Measurements from ENCODE around the gene MED17. TPM values are rescaled to one million over a fixed set of nuclear protein-coding genes. Genes with fewer than 3 reads are reported as not detected.

MED17 gene
- total and polyA plus RNA-seq, 10 of the 15 experiments (the other 5 are each of a cell fraction or from before 2014, with no cell fraction given), result 7.3 to 38.7 (median 28.3) TPM

DNA sequence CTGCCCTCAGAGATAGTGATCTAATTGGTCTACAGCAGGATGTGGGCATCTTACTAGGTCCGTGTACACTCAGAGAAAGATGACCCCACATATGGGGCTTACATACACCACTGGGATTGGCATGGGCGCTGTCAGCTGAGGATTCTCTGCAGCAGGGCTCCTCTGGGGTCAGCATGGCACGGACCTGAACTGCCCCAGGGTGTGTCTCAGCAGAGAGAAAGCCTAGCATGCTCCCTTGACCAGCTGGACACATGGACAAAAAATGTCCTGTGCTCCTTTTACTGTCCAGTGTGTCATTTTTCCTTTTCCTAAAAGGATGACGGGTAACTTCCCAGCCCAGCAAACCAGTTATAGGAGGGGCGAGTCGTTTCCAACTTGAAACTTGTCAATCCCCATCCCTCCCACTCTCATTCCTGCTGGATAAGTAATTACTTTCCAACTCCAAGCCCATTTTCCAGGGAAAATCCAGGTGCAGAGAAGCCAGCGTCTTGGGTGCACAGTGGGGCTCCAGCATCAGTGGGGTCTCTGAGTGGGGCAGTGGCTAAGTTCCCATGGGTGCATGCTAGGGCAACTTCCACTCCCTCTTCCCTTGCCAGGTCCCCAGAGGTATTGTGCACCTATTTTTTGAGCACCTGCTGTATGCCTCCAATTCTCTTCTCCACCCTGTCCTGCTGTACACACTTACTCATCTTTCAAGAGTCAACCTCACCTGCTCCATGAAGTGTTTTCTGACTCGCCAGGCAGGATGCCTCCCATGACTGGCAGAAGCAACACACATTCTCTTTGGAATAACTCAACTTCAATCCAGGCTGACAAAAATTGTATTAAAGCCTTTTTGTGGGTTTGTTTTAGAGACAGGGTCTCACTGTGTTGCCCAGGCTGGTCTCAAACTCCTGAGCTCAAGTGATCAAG lies 61.4 kb downstream of the MED17 start:
- FAIRE-seq (no peak), ATAC-seq (no peak; the same call in 2 of the 3 replicates), DNase-seq (ENCODE audit: low read depth, low spot score) (no peak)
- ChIA-PET RAD21 (ENCODE audit: unreplicated experiment) (no interaction called here), SMC1A (ENCODE audit: uncharacterized antibody, unreplicated experiment) (interaction anchor here (0.6 kb wide), 1 partner anchor 11 kb away, joined by 3 read pairs; no protein-coding TSS in a partner anchor), CTCF (interaction anchor here (1.0 kb wide), 1 partner anchor 15 kb away, joined by 4 read pairs; no protein-coding TSS in a partner anchor), POLR2A (interaction anchor here (0.6 kb wide), 1 partner anchor 47 kb away, joined by 3 read pairs; no protein-coding TSS in a partner anchor)
- no peak overlapping the region for H3K4me3 ChIP-seq
- H3K9me3 ChIP-seq (replicated peaks; ENCODE audit: control insufficient read depth, insufficient read depth, low read length), result no peaks in the 10 kb centered on the region
- H3K4me2 ChIP-seq (ENCODE audit: control insufficient read depth, insufficient read depth), result no peak overlapping the region
- no peak for TF ChIP-seq RCOR1 (conservative IDR thresholded peaks at IDR 0.05; ENCODE audit: low read depth, low read length)
- TF ChIP-seq SREBF1 (IDR thresholded peaks at IDR 0.05; ENCODE audit: low read length), result no peak
- no peak for TF ChIP-seq BRCA1 (IDR thresholded peaks at IDR 0.05; ENCODE audit: low read depth, low read length)
- TF ChIP-seq MLLT1 (IDR thresholded peaks at IDR 0.05), result no peak
- TF ChIP-seq ESRRA (IDR thresholded peaks at IDR 0.05; ENCODE audit: low read length), result no peak
- TF ChIP-seq SREBF2 (IDR thresholded peaks at IDR 0.05; ENCODE audit: low read length), result no peak
- no peak for TF ChIP-seq SP1 (IDR thresholded peaks at IDR 0.05; ENCODE audit: low read depth, low read length)
- TF ChIP-seq IKZF2 (IDR thresholded peaks at IDR 0.05), result no peak
- TF ChIP-seq FOXK2 (IDR thresholded peaks at IDR 0.05), result no peak
- TF ChIP-seq ZNF217 (IDR thresholded peaks at IDR 0.05), result no peak
- TF ChIP-seq BMI1 (IDR thresholded peaks at IDR 0.05; ENCODE audit: borderline replicate concordance), result no peak
- no peak for TF ChIP-seq ZNF24 (IDR thresholded peaks at IDR 0.05)
- TF ChIP-seq ZNF384 (IDR thresholded peaks at IDR 0.05; ENCODE audit: borderline replicate concordance, low read depth, low read length), result no peak
- no peak for TF ChIP-seq KAT2A (conservative IDR thresholded peaks at IDR 0.05; ENCODE audit: control insufficient read depth, low read depth, low read length)
- no peak for TF ChIP-seq SMAD5 (IDR thresholded peaks at IDR 0.05; ENCODE audit: low read depth)
- no peak for TF ChIP-seq EED (IDR thresholded peaks at IDR 0.05; ENCODE audit: low read depth)
- no peak for TF ChIP-seq TCF12 (IDR thresholded peaks at IDR 0.05; ENCODE audit: low read depth, low read length)
- H2AFZ ChIP-seq (ENCODE audit: control insufficient read depth, low read depth, low read length), result no peak overlapping the region
- no peaks in the 10 kb centered on the region for H3K79me2 ChIP-seq (ENCODE audit: control insufficient read depth, insufficient read depth, low read length)
- no peaks in the 10 kb centered on the region for H4K20me1 ChIP-seq (ENCODE audit: control insufficient read depth, insufficient read depth)
- H3K27ac ChIP-seq (ENCODE audit: control insufficient read depth, insufficient read depth), result no peak overlapping the region
- in situ Hi-C loops (cut with MboI), result no loop called here
- intact Hi-C loops (cut with micrococcal nuclease; ENCODE audit: unreplicated experiment), result no loop called here
- no peaks in the 10 kb centered on the region for H3K4me1 ChIP-seq (ENCODE audit: control insufficient read depth, insufficient read depth, low read length)
- no peaks in the 10 kb centered on the region for H3K36me3 ChIP-seq (ENCODE audit: control insufficient read depth in 2 of 2, insufficient read depth in 2 of 2, low read length in 1 of 2)
- no peaks in the 10 kb centered on the region; a peak in 2 of 4 replicates for H3K27me3 ChIP-seq (replicated peaks in 1 of 2; ENCODE audit: control insufficient read depth in 2 of 2, insufficient read depth in 2 of 2, low read length in 1 of 2)
- no TSS peak for BruUV-seq (replicated peaks)
- WGBS (ENCODE audit: insufficient coverage, insufficient replicate concordance, low lambda C conversion rate, missing lambda C conversion rate), result 21% methylated on average over 8 of the region's 8 CpGs
- no peak overlapping the region for H3K9ac ChIP-seq (ENCODE audit: control insufficient read depth, insufficient read depth, low read length)

All from GM12878 (cell line).